Left lung (tissue), 10 donors: Measurements from ENCODE around the gene LRRC14B. TPM values are rescaled to one million over a fixed set of nuclear protein-coding genes. Genes with fewer than 3 reads are reported as not detected.
A peak's percentile ranks its signal among the peaks of the same experiment; 100 is the strongest.

Source experiments
- ATAC-seq: fragments of 200-7000 bp; cut with Tn5 transposase; one replicate; pipeline ENCODE4 v1.9.1; 2020; ENCODE audit warnings: moderate library complexity
- DNase-seq, 4 donors: peaks; one replicate each; pipeline ENCODE4 v3.0.0-alpha.2; 2013 to 2020
- H3K27ac ChIP-seq, 2 donors: fragments of 200-600 bp; sonication (generic) in 1 of 2; one replicate each; pipeline versions ENCODE4 v1.5.0 to v1.8.0; 2020 to 2021
- H3K27me3 ChIP-seq, 2 donors: fragments of 200-600 bp; sonication (generic) in 1 of 2; one replicate each; pipeline versions ENCODE4 v1.5.0 to v1.8.0; 2020 to 2021
- H3K36me3 ChIP-seq, 2 donors: fragments of 200-600 bp; sonication (generic) in 1 of 2; one replicate each; pipeline versions ENCODE4 v1.5.0 to v1.8.0; 2020 to 2021
- H3K4me1 ChIP-seq, 2 donors: fragments of 200-600 bp; one replicate each; pipeline ENCODE4 v1.8.0; 2021
- H3K4me3 ChIP-seq, 2 donors: fragments of 200-600 bp; sonication (generic) in 1 of 2; one replicate each; pipeline versions ENCODE4 v1.5.0 to v1.8.0; 2020 to 2021; ENCODE audit warnings: mild to moderate bottlenecking in 1 of 2
- H3K9me3 ChIP-seq, 2 donors: fragments of 200-600 bp; sonication (generic) in 1 of 2; one replicate each; pipeline versions ENCODE4 v1.5.0 to v1.8.0; 2020 to 2021
- intact Hi-C, 2 donors: fragments of 100-400 bp; cut with DNase I; formaldehyde crosslinking; loops; one replicate each; pipeline versions ENCODE4 v1.11.2 to v1.14.2; 2022
- polyA plus RNA-seq, 6 donors: library from polyadenylated mRNA; unstranded; fragments of 120-200 nt; gene quantifications; one replicate each; pipeline ENCODE4 v1.2.1, GENCODE V29; 2013; ENCODE audit not compliant: insufficient read length in 6 of 6
- total RNA-seq, 2 donors: library from RNA; stranded (reverse); fragmentation: NEBNext Ultra II Directional; extraction: Animal tissue kit (Norgen Biotek cat#: 25700); gene quantifications; one replicate each; pipeline ENCODE4 v1.2.1, GENCODE V29; 2021
- TF ChIP-seq, protein P1 (sequence below), 2 donors: fragments of 200-600 bp; sonication (generic) in 1 of 2; IDR thresholded peaks; one replicate each; pipeline versions ENCODE4 v1.5.0 to v1.8.0; 2021; ENCODE audit warnings: antibody characterized with exemption in 2 of 2
- donor health status: DM: no; HTN: yes; CAD: no.
- donor health status: DM: no; HTN: no; CAD: no.

Gene LRRC14B
- total and polyA plus RNA-seq, 8 donors, result 0.08 to 0.14 (median 0.11) TPM; not detected in 3

DNA sequence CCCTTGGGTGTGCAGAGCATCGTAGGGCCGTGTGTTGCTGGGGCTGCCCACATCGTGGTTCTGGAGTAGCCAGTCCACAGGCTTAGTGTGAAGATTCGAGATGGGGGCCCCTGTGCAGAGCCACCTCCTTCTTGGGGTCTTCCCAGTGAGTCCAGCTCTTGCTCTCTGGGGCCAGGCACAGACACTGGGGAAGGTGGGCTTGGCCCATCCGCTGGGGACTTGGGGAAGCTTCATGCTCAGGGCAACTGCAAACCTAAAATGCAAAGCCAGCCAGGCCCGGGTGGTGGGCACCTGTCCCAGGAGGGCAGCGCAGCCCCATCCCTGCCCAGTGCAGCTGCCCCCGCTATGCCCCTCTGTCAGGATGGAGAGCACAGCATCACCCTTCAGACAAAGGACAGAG is 46.4 kb upstream of the LRRC14B start:
- no peak overlapping the region for H3K4me3 ChIP-seq
- H3K36me3 ChIP-seq, result no peaks in the 10 kb centered on the region
- TF ChIP-seq, protein P1, sequence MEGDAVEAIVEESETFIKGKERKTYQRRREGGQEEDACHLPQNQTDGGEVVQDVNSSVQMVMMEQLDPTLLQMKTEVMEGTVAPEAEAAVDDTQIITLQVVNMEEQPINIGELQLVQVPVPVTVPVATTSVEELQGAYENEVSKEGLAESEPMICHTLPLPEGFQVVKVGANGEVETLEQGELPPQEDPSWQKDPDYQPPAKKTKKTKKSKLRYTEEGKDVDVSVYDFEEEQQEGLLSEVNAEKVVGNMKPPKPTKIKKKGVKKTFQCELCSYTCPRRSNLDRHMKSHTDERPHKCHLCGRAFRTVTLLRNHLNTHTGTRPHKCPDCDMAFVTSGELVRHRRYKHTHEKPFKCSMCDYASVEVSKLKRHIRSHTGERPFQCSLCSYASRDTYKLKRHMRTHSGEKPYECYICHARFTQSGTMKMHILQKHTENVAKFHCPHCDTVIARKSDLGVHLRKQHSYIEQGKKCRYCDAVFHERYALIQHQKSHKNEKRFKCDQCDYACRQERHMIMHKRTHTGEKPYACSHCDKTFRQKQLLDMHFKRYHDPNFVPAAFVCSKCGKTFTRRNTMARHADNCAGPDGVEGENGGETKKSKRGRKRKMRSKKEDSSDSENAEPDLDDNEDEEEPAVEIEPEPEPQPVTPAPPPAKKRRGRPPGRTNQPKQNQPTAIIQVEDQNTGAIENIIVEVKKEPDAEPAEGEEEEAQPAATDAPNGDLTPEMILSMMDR (IDR thresholded peaks at IDR 0.05), result no peak
- ATAC-seq, result no peak
- no peaks in the 10 kb centered on the region for H3K27me3 ChIP-seq
- intact Hi-C loops, result no loop called here
- no peaks in the 10 kb centered on the region for H3K4me1 ChIP-seq
- H3K27ac ChIP-seq, result no peak overlapping the region
- peak in 1 of 4 donors; percentile 59 for DNase-seq
- peaks cover 0 to 21% of the 10 kb centered on the region in 2 donors for H3K9me3 ChIP-seq

- TF ChIP-seq, protein P1 (IDR thresholded peaks at IDR 0.05), result no peak
- no peak for DNase-seq
- Histone ChIP-seq H3K36me3 (no peaks in the 10 kb centered on the region), H3K9me3 (peaks cover 0 to 21% of the 10 kb centered on the region in 2 donors), H3K27ac (no peak overlapping the region), H3K27me3 (no peaks in the 10 kb centered on the region), H3K4me3 (no peak overlapping the region), H3K4me1 (no peaks in the 10 kb centered on the region)
- intact Hi-C loops, result no loop called here
- no peak for ATAC-seq
Observed at GRCh38 chr5:145585-146323, 45.5 kb upstream of the LRRC14B start.

DNA sequence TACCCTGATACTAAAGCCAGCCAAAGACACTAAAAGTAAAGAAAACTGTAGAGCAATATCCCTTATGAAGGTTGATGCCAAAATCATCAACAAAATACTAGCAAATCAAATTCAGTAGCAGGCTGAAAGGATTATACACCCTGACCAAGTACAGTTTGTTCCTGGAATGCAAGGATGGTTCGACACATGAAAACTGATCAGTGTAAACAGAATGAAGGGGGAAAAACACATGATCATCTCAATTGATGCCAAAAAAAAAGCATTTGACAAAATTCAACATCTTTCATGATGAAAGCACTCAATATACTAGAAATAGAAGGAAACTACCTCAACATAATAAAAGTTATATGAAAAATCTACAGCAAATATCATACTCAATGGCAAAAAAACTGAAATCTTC is 43.5 kb upstream of the LRRC14B start:
- no peaks in the 10 kb centered on the region for H3K36me3 ChIP-seq
- TF ChIP-seq, protein P1 (IDR thresholded peaks at IDR 0.05), result no peak
- intact Hi-C loops, result no loop called here

GRCh38 chr5:149745-150485 is 41.4 kb upstream of the LRRC14B start:
- ATAC-seq (peak; percentile 60), DNase-seq (no peak)
- Histone ChIP-seq H3K4me3 (no peak overlapping the region), H3K27me3 (no peaks in the 10 kb centered on the region), H3K27ac (no peak overlapping the region), H3K4me1 (no peaks in the 10 kb centered on the region), H3K9me3 (peaks cover 0 to 21% of the 10 kb centered on the region in 2 donors), H3K36me3 (no peaks in the 10 kb centered on the region)
- intact Hi-C loops, result no loop called here
- TF ChIP-seq, protein P1 (IDR thresholded peaks at IDR 0.05), result no peak

More for the DNA sequence above, 43.5 kb upstream of the LRRC14B start:
- Histone ChIP-seq H3K4me1 (no peaks in the 10 kb centered on the region), H3K27me3 (no peaks in the 10 kb centered on the region), H3K4me3 (no peak overlapping the region), H3K27ac (no peak overlapping the region), H3K9me3 (peaks cover 0 to 21% of the 10 kb centered on the region in 2 donors)
- ATAC-seq, result no peak
- no peak for DNase-seq

GRCh38 chr5:150746-151145 is 40.5 kb upstream of the LRRC14B start:
- ATAC-seq (no peak), DNase-seq (no peak)
- Histone ChIP-seq H3K4me1 (no peaks in the 10 kb centered on the region), H3K36me3 (no peaks in the 10 kb centered on the region), H3K27me3 (no peaks in the 10 kb centered on the region), H3K27ac (no peak overlapping the region), H3K4me3 (no peak overlapping the region), H3K9me3 (peaks cover 0 to 21% of the 10 kb centered on the region in 2 donors)
- intact Hi-C loops, result no loop called here
- TF ChIP-seq, protein P1 (IDR thresholded peaks at IDR 0.05), result no peak
